Kidney (tissue), 14 donors: ENCODE results near the gene DIP2A. TPM values are rescaled to one million over a fixed set of nuclear protein-coding genes. Genes with fewer than 3 reads are reported as not detected.

Source experiments
- DNase-seq, 5 donors: peaks; one replicate each; pipeline ENCODE4 v3.0.0-alpha.2; 2013 to 2020
- FAIRE-seq: peaks from 2 replicates; lab custom pipeline; 2012; peaks lifted over from hg19 to GRCh38; lab: Jason Lieb, UNC
- H3K27ac ChIP-seq, 2 donors: one replicate each; pipeline ENCODE4 v1.7.0; 2013; ENCODE audit warnings: low read depth in 2 of 2, low read length in 2 of 2, inconsistent platforms in 1 of 2
- H3K27me3 ChIP-seq: one replicate; pipeline ENCODE4 v1.7.1; 2013; ENCODE audit warnings: low read length, inconsistent platforms; ENCODE audit not compliant: control insufficient read depth, insufficient read depth
- H3K36me3 ChIP-seq, 3 donors: one replicate each; pipeline versions ENCODE4 v1.7.0 to v1.7.1; 2013; ENCODE audit warnings: low read length in 3 of 3, control low read depth in 1 of 3, inconsistent platforms in 1 of 3; ENCODE audit not compliant: insufficient read depth in 3 of 3, control insufficient read depth in 2 of 3
- H3K4me1 ChIP-seq, 3 donors: one replicate each; pipeline versions ENCODE4 v1.7.0 to v1.7.1; 2013; ENCODE audit warnings: low read length in 3 of 3, inconsistent platforms in 1 of 3, low read depth in 1 of 3; ENCODE audit not compliant: control insufficient read depth in 2 of 3, insufficient read depth in 2 of 3
- H3K4me3 ChIP-seq, 3 donors: one replicate each; pipeline versions ENCODE4 v1.7.0 to v1.8.1; 2013; ENCODE audit warnings: low read length in 3 of 3, control low read depth in 1 of 3, inconsistent platforms in 1 of 3
- H3K9ac ChIP-seq, 3 donors: one replicate each; pipeline versions ENCODE4 v1.7.0 to v1.7.1; 2013; ENCODE audit warnings: low read length in 3 of 3, control low read depth in 1 of 3, inconsistent platforms in 1 of 3
- H3K9me3 ChIP-seq, 3 donors: one replicate each; pipeline versions ENCODE4 v1.7.0 to v1.7.1; 2013; ENCODE audit warnings: low read length in 3 of 3, control low read depth in 1 of 3, inconsistent platforms in 1 of 3; ENCODE audit not compliant: control insufficient read depth in 2 of 3, insufficient read depth in 1 of 3
- intact Hi-C: fragments of 100-400 bp; cut with DNase I; formaldehyde crosslinking; loops from one replicate; pipeline ENCODE4 v1.11.1; 2022
- polyA plus RNA-seq: library from polyadenylated mRNA; stranded (reverse); fragments of 350-450 nt; fragmentation: Illumina TruSeq; extraction: RNeasy Lipid Tissue Mini Kit (QIAGEN cat#74804); gene quantifications from one replicate; pipeline ENCODE4 v1.2.3, GENCODE V29; 2014; ENCODE audit warnings: low read depth, low replicate concordance; ENCODE audit not compliant: insufficient read depth
- total RNA-seq: library from RNA; stranded (reverse); fragmentation: NEBNext Ultra II Directional; extraction: Animal tissue kit (Norgen Biotek cat#: 25700); gene quantifications from one replicate; pipeline ENCODE4 v1.2.1, GENCODE V29; 2021
- TF ChIP-seq, protein P1 (sequence below): IDR thresholded peaks from 3 replicates; pipeline ENCODE4 v1.5.1; 2012; ENCODE audit warnings: mild to moderate bottlenecking, moderate library complexity, borderline replicate concordance; ENCODE audit not compliant: insufficient read depth; ENCODE audit errors: extremely low read depth
- donor health status: control.
- donor health status: control.
- donor health status: control.
- donor health status: control.
- donor health status: control.
- donor health status: DM: yes; HTN: yes; CAD: no.
- donor health status: Normal renal cell carcinoma (clear cell type).

DIP2A gene
- total and polyA plus RNA-seq, 2 donors from 2014 or later, result 8.7 to 36.5 TPM

DNA sequence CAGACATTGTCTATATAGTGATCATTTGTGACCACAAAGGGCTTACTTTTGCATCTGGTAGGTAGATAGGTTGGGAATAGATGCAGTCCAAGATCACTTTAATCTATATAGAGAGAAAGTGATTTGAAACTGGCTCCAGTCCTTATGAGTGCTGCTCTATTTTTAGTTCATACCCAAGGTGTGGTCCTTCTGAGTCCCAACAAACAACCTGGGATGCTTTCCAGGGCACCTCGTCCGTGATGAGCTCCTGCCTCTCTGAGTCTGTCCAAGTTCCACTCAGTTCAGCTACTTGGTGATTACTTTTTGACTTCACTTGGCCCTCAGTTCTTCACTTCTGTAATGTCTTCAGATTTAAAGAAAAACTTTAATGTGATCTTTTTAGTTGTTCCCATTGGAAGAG, 20.2 kb downstream of the DIP2A start:
- no peak overlapping the region for H3K9ac ChIP-seq
- TF ChIP-seq, protein P1, sequence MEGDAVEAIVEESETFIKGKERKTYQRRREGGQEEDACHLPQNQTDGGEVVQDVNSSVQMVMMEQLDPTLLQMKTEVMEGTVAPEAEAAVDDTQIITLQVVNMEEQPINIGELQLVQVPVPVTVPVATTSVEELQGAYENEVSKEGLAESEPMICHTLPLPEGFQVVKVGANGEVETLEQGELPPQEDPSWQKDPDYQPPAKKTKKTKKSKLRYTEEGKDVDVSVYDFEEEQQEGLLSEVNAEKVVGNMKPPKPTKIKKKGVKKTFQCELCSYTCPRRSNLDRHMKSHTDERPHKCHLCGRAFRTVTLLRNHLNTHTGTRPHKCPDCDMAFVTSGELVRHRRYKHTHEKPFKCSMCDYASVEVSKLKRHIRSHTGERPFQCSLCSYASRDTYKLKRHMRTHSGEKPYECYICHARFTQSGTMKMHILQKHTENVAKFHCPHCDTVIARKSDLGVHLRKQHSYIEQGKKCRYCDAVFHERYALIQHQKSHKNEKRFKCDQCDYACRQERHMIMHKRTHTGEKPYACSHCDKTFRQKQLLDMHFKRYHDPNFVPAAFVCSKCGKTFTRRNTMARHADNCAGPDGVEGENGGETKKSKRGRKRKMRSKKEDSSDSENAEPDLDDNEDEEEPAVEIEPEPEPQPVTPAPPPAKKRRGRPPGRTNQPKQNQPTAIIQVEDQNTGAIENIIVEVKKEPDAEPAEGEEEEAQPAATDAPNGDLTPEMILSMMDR, result no peak
- no peaks in the 10 kb centered on the region for H3K9me3 ChIP-seq
- no peak overlapping the region for H3K4me3 ChIP-seq
- no peaks in the 10 kb centered on the region for H3K4me1 ChIP-seq
- no peak overlapping the region for H3K27ac ChIP-seq
- no peaks in the 10 kb centered on the region for H3K27me3 ChIP-seq
- intact Hi-C loops, result no loop called here
- FAIRE-seq, result no peak
- H3K36me3 ChIP-seq, result no peaks in the 10 kb centered on the region
- no peak for DNase-seq

DNA sequence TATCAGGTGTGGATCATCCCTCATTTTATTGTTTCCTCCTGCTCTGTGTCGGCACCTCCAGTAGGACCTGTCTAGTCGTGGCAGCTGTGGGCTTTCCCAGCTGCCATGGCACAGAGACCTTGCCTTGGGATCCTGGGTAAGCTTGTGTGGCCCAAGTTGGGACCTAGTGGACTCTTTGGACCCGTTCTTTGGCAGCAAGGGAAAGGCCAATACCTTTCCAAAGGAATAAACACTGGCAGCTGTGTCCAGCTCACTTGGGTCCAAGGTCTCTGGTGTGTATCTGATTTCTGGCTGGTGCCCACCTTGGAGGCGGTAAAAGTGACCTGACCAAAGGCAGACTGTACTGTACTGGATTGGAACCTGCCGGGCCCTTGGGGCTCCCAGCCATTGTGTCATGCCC, 21.8 kb downstream of the DIP2A start:
- intact Hi-C loops, result no loop called here
- Histone ChIP-seq H3K27me3 (no peaks in the 10 kb centered on the region), H3K36me3 (peaks cover 0 to 4% (median 0%) of the 10 kb centered on the region in 3 donors), H3K27ac (no peak overlapping the region), H3K4me1 (no peaks in the 10 kb centered on the region), H3K9me3 (no peaks in the 10 kb centered on the region), H3K4me3 (no peak overlapping the region), H3K9ac (no peak overlapping the region)
- DNase-seq, result no peak
- TF ChIP-seq, protein P1, result no peak
- no peak for FAIRE-seq

DNA sequence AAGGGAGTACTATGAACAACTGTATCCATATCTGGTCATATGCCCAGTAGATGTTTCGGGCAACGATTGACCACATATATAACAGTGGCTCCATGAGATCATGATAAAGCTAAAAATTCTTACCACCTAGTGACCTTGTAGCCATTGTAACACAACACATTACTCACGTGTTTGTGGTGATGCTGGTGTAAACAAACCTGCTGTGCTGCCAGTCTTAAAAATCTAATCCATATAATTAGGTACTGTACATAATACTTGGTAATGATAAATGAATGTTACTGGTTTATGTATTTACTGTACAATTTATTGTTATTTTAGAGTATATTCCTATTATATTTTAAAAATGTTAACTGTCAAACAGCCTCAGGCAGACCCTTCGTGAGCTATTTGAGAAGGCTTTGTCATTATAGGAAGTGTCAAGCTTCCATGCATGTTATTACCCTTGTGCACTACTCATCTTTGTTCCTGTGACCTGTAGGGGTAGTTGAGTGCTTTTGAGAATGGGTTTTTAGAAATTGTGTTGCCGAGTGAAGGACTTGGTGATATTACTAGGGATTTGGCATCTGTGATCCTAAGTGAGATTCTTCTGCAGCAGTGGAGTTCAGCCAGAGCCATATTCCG, 23.6 kb downstream of the DIP2A start:
- no peak overlapping the region for H3K4me3 ChIP-seq
- peaks cover 0 to 4% (median 2%) of the 10 kb centered on the region in 3 donors for H3K36me3 ChIP-seq
- DNase-seq (no peak), FAIRE-seq (no peak)
- no peaks in the 10 kb centered on the region for H3K27me3 ChIP-seq
- no peaks in the 10 kb centered on the region for H3K9me3 ChIP-seq
- H3K4me1 ChIP-seq, result no peaks in the 10 kb centered on the region
- H3K27ac ChIP-seq, result no peak overlapping the region
- TF ChIP-seq, protein P1, result no peak
- H3K9ac ChIP-seq, result no peak overlapping the region
- intact Hi-C loops, result no loop called here

DNA sequence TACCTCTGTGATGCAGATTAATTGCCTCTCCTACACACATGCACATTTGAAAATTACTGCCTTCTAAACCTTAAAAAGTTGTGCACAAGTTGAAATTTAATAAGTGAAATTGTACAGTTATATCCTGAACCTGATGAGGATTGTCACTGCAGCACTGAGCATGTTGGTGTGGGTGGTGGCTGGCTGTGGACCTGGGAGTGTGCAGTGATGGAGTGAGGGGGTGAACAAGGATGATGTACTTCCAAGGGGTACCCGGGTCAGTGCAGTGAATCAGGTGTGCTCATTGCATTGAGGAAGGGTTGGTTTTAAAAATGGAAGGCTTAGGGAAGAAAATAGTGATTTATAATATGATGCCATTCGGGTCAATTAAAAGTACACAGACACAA, 24.1 kb downstream of the DIP2A start:
- H3K9ac ChIP-seq, result no peak overlapping the region
- FAIRE-seq, result no peak
- peaks cover 0 to 4% (median 2%) of the 10 kb centered on the region in 3 donors for H3K36me3 ChIP-seq
- no peaks in the 10 kb centered on the region for H3K27me3 ChIP-seq
- no peak for DNase-seq
- H3K27ac ChIP-seq, result no peak overlapping the region
- H3K4me1 ChIP-seq, result no peaks in the 10 kb centered on the region
- H3K9me3 ChIP-seq, result no peaks in the 10 kb centered on the region
- H3K4me3 ChIP-seq, result no peak overlapping the region
- intact Hi-C loops, result no loop called here
- TF ChIP-seq, protein P1, result no peak
